ENCODE measurements around the gene DENND1A. TPM values are rescaled to one million over a fixed set of nuclear protein-coding genes. Genes with fewer than 3 reads are reported as not detected.

Gene DENND1A
- total RNA-seq, 2 experiments from 2014 or later: 12.8 to 14.8 TPM

- H3K4me1 Mint-ChIP-seq: no peaks in the 10 kb centered on the region
- ChIA-PET POLR2A (no interaction called here), CTCF (no interaction called here)
- H3K4me3 Mint-ChIP-seq: no peak overlapping the region
- no peak for DNase-seq
- no peaks in the 10 kb centered on the region for H3K9me3 Mint-ChIP-seq
- H3K27me3 Mint-ChIP-seq: no peaks in the 10 kb centered on the region
- H3K36me3 Mint-ChIP-seq (ENCODE audit: low read depth): no peaks in the 10 kb centered on the region
- H3K27ac Mint-ChIP-seq: no peak overlapping the region
These were observed 508.0 kb downstream of the DENND1A start for GRCh38 chr9:123421801-123422455.

- no peaks in the 10 kb centered on the region for H3K4me1 Mint-ChIP-seq
- POLR2A ChIA-PET: no interaction called here
- CTCF ChIA-PET: no interaction called here
- no peaks in the 10 kb centered on the region for H3K9me3 Mint-ChIP-seq
- no peak overlapping the region for H3K4me3 Mint-ChIP-seq
- no peak for DNase-seq
- no peaks in the 10 kb centered on the region for H3K36me3 Mint-ChIP-seq (ENCODE audit: low read depth)
- no peak overlapping the region for H3K27ac Mint-ChIP-seq
- H3K27me3 Mint-ChIP-seq: no peaks in the 10 kb centered on the region
These were observed 508.7 kb downstream of the DENND1A start for GRCh38 chr9:123421186-123421585.

DNA sequence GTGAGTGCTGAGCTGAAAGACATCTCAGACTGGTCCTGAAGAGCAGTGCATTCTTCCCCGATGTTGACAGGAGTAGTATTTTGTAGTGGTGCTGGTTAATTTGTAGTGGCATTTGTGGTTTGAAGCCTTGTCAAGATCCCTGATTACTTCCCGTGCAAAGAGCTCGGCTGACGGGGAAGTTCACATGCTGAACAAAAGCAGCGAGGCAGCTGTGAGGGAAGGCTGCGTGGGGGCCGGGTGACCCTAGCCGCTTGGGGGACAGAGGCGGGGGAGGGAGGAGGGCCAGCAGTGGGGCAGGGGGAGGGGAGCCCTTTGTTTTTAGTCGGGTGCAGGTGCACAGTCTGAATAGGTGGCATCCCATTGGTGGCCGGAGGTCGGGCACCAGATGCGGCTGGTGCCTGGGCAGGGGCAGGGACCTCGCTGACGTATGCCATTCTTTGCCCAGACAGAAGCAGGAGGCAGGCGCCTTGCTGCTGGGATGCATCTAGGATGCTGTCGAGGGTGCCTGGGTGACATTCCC lies 509.3 kb downstream of the DENND1A start:
- Mint-ChIP-seq H3K4me3 (no peak overlapping the region), H3K27ac (no peak overlapping the region), H3K9me3 (no peaks in the 10 kb centered on the region), H3K4me1 (no peaks in the 10 kb centered on the region), H3K36me3 (ENCODE audit: low read depth) (no peaks in the 10 kb centered on the region), H3K27me3 (no peaks in the 10 kb centered on the region)
- DNase-seq: no peak
- CTCF ChIA-PET: no interaction called here
- POLR2A ChIA-PET: no interaction called here

DNA sequence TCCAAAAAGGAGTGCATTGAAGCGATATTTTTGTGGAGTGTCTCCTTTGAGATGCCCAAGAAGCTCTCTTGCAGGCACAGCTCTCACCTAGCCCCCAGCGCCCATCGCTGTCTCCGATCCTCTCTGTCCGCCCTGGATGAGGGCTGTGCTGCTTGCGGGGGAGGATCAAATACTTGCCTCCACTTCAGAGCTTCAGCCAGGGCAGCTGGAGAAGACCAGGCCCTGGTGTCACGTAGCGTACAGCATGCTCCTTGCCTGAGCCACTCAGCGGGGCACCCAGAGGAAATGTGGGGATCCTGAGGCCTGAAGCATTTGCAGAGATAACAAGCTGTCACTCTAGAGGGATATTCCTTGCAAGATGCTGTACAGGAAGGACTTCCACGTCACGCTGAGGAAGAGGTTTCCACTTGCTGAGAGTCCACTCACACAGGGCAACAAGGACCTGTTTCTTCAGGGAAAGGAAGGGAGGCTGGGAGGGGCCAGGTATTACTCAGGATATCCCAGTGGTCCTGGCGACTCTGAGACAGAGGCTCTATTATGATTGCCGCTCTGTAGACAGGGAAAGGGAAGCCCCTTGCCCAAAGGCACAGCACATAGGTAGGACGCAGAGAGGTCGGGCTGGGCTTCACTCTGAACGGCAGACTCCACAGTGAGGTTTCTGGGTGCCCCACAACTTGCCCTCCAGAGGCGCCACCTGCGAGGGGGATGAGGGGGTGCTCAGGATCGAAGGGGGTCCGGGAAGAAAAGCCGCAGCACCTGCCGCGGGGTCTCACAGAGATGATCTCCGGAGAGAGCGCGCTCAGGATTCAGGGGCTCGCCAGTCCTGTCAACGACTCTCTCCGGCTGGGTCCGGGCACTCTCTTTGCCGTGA lies 510.0 kb downstream of the DENND1A start:
- Mint-ChIP-seq H3K4me3 (no peak overlapping the region), H3K9me3 (no peaks in the 10 kb centered on the region), H3K27me3 (no peaks in the 10 kb centered on the region), H3K36me3 (ENCODE audit: low read depth) (no peaks in the 10 kb centered on the region), H3K27ac (no peak overlapping the region), H3K4me1 (no peaks in the 10 kb centered on the region)
- no peak for DNase-seq
- ChIA-PET POLR2A (no interaction called here), CTCF (no interaction called here)

DNA sequence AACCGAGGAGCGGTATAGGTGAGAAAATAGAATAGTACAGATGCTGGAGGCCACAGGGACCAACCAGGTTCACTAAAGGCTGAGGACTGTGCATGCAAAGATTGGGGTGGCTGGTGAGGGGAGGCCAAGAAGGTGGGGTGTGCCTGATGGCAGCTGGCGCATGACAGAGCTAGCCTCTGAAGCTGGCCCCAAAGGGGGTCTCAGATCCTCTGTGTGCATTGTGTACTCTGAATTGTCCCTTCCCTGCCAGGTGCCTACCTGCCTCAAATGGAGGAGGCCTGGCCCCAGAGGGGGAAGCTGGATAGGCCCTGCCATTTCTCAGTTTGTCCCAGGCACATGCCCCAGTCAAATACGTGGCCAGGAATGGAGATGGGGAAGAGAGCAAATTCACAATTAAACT lies 510.8 kb downstream of the DENND1A start:
- no peak for DNase-seq
- CTCF ChIA-PET: no interaction called here
- H3K36me3 Mint-ChIP-seq (ENCODE audit: low read depth): no peaks in the 10 kb centered on the region

GRCh38 chr9:123418506-123418905 lies 511.4 kb downstream of the DENND1A start:
- Mint-ChIP-seq H3K4me3 (no peak overlapping the region), H3K36me3 (ENCODE audit: low read depth) (no peaks in the 10 kb centered on the region), H3K27ac (no peak overlapping the region), H3K4me1 (no peaks in the 10 kb centered on the region), H3K9me3 (no peaks in the 10 kb centered on the region), H3K27me3 (no peaks in the 10 kb centered on the region)
- POLR2A ChIA-PET: no interaction called here
- DNase-seq: no peak
- CTCF ChIA-PET: no interaction called here

More for the DNA sequence above, 510.8 kb downstream of the DENND1A start:
- no peaks in the 10 kb centered on the region for H3K27me3 Mint-ChIP-seq
- H3K9me3 Mint-ChIP-seq: no peaks in the 10 kb centered on the region
- POLR2A ChIA-PET: no interaction called here
- no peaks in the 10 kb centered on the region for H3K4me1 Mint-ChIP-seq
- H3K4me3 Mint-ChIP-seq: no peak overlapping the region
- no peak overlapping the region for H3K27ac Mint-ChIP-seq

- H3K4me3 Mint-ChIP-seq: no peak overlapping the region
- no peaks in the 10 kb centered on the region for H3K36me3 Mint-ChIP-seq (ENCODE audit: low read depth)
- no peaks in the 10 kb centered on the region for H3K27me3 Mint-ChIP-seq
- H3K4me1 Mint-ChIP-seq: no peaks in the 10 kb centered on the region
- no peaks in the 10 kb centered on the region for H3K9me3 Mint-ChIP-seq
- CTCF ChIA-PET: no interaction called here
- no peak for DNase-seq
- H3K27ac Mint-ChIP-seq: no peak overlapping the region
- POLR2A ChIA-PET: no interaction called here
These were observed 511.9 kb downstream of the DENND1A start for GRCh38 chr9:123418052-123418430.

GRCh38 chr9:123417289-123418051 lies 512.5 kb downstream of the DENND1A start:
- Mint-ChIP-seq H3K4me1 (no peaks in the 10 kb centered on the region), H3K4me3 (no peak overlapping the region), H3K27me3 (no peaks in the 10 kb centered on the region), H3K27ac (no peak overlapping the region), H3K36me3 (ENCODE audit: low read depth) (no peaks in the 10 kb centered on the region), H3K9me3 (no peaks in the 10 kb centered on the region)
- DNase-seq: no peak
- ChIA-PET CTCF (no interaction called here), POLR2A (no interaction called here)

- H3K27ac Mint-ChIP-seq: no peak overlapping the region
- H3K4me1 Mint-ChIP-seq: no peaks in the 10 kb centered on the region
- no peaks in the 10 kb centered on the region for H3K27me3 Mint-ChIP-seq
- ChIA-PET POLR2A (no interaction called here), CTCF (no interaction called here)
- no peaks in the 10 kb centered on the region for H3K36me3 Mint-ChIP-seq (ENCODE audit: low read depth)
- H3K4me3 Mint-ChIP-seq: no peak overlapping the region
- no peaks in the 10 kb centered on the region for H3K9me3 Mint-ChIP-seq
- DNase-seq: no peak
These were observed 513.8 kb downstream of the DENND1A start for GRCh38 chr9:123416176-123416575.

DNA sequence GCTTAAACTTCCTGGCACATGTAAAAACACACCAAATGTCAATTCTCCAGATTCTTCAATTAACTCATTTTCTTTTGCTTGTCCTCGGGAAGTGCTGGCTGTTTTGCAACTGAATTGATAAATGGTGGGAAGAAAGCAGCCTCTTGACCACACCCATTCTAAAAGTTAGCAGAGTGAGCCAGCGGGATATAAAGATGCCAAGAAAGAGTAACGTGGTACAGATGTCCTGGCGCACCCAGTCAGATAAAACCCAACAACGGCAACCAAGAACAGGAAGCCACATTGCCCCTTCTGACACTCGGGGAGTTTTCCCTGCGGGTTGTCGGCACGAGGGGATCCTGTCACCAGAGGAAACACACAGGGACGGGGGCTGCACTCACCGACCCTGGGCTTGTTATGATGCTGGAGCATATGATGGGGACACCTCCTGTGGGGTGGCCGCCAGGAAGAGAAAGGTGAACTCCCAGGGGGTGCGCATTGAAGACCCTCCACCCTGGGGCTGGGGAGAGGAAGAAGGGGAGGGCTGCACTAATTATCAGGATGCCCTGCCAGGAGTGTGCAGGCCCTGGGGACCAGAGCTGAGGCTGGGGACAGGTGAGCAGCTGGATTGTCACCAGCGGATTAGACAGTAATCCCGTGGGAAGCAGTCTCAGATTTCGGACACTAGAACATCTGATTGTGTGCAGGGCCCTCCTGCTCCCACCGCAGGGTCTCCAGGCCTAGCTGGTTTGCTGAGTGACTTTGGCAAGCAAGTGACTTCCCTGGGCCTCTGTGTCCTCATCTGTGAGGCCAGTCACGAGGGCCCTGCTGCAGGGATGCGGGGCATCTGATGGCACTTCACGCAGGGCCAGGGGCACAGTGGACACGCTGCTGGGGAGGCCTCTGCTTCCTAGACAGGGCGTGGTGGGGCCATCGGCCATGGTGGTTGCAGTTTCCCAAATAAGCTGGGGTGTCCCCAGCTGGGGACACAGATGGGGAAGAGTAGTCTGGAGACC lies 514.7 kb downstream of the DENND1A start:
- Mint-ChIP-seq H3K27ac (no peak overlapping the region), H3K36me3 (ENCODE audit: low read depth) (no peaks in the 10 kb centered on the region)
- CTCF ChIA-PET: no interaction called here

GRCh38 chr9:123414204-123414603 lies 515.7 kb downstream of the DENND1A start:
- H3K36me3 Mint-ChIP-seq (ENCODE audit: low read depth): no peaks in the 10 kb centered on the region
- POLR2A ChIA-PET: no interaction called here
- H3K4me1 Mint-ChIP-seq: no peaks in the 10 kb centered on the region

More for the DNA sequence above, 514.7 kb downstream of the DENND1A start:
- H3K27me3 Mint-ChIP-seq: no peaks in the 10 kb centered on the region
- POLR2A ChIA-PET: no interaction called here
- H3K9me3 Mint-ChIP-seq: no peaks in the 10 kb centered on the region
- DNase-seq: no peak
- no peak overlapping the region for H3K4me3 Mint-ChIP-seq
- no peaks in the 10 kb centered on the region for H3K4me1 Mint-ChIP-seq

GRCh38 chr9:123412171-123412820 lies 517.6 kb downstream of the DENND1A start:
- no peak overlapping the region for H3K4me3 Mint-ChIP-seq
- H3K36me3 Mint-ChIP-seq (ENCODE audit: low read depth): no peaks in the 10 kb centered on the region
- ChIA-PET CTCF (no interaction called here), POLR2A (no interaction called here)
- no peaks in the 10 kb centered on the region for H3K27me3 Mint-ChIP-seq
- H3K9me3 Mint-ChIP-seq: no peaks in the 10 kb centered on the region
- no peak for DNase-seq
- no peaks in the 10 kb centered on the region for H3K4me1 Mint-ChIP-seq
- no peak overlapping the region for H3K27ac Mint-ChIP-seq

More at GRCh38 chr9:123414204-123414603, 515.7 kb downstream of the DENND1A start:
- Mint-ChIP-seq H3K27me3 (no peaks in the 10 kb centered on the region), H3K4me3 (no peak overlapping the region), H3K27ac (no peak overlapping the region), H3K9me3 (no peaks in the 10 kb centered on the region)
- no peak for DNase-seq
- CTCF ChIA-PET: no interaction called here

All from activated CD4-positive, alpha-beta memory T cell treated with anti-CD3 and anti-CD28 coated beads, Interleukin-2, amount 10 ng/mL, durations not matched to agents 7 days and 5 days (primary cell).